HG03064 (cell line): ENCODE data around the gene TTBK1.

ENCODE experiments used
- ATAC-seq: cut with Tn5 transposase; IDR thresholded peaks from one replicate; pipeline ENCODE4 v1.9.1; 2021; ENCODE audit warnings: low read depth; ENCODE audit not compliant: unreplicated experiment

The TTBK1 gene

GRCh38 chr6:43269273-43270007, 26.2 kb downstream of the TTBK1 start:
- ATAC-seq: no peak

GRCh38 chr6:43271103-43271815, 28.0 kb downstream of the TTBK1 start:
- ATAC-seq: no peak

GRCh38 chr6:43271944-43272343, 28.7 kb downstream of the TTBK1 start:
- ATAC-seq: no peak

- no peak for ATAC-seq
Measured at GRCh38 chr6:43273707-43274106, 30.4 kb downstream of the TTBK1 start.

- ATAC-seq: no peak
Measured at GRCh38 chr6:43274127-43274915, 31.0 kb downstream of the TTBK1 start.

- ATAC-seq: no peak
Measured at GRCh38 chr6:43274916-43275597, 31.8 kb downstream of the TTBK1 start.

- no peak for ATAC-seq
Measured at GRCh38 chr6:43275801-43276576, 32.7 kb downstream of the TTBK1 start.

GRCh38 chr6:43276577-43277305, 33.5 kb downstream of the TTBK1 start:
- ATAC-seq: no peak

GRCh38 chr6:43277306-43277642, 34.0 kb downstream of the TTBK1 start:
- no peak for ATAC-seq

- no peak for ATAC-seq
Measured at GRCh38 chr6:43277643-43278523, 34.6 kb downstream of the TTBK1 start.

GRCh38 chr6:43278524-43279078, 35.3 kb downstream of the TTBK1 start:
- ATAC-seq: no peak

GRCh38 chr6:43280234-43280633, 37.0 kb downstream of the TTBK1 start:
- ATAC-seq: no peak

- ATAC-seq: no peak
Measured at GRCh38 chr6:43282060-43282459, 38.8 kb downstream of the TTBK1 start.

- ATAC-seq: no peak
Measured at GRCh38 chr6:43282636-43283513, 39.6 kb downstream of the TTBK1 start.

- ATAC-seq: no peak
Measured at GRCh38 chr6:43283514-43283901, 40.2 kb downstream of the TTBK1 start.

GRCh38 chr6:43283905-43284304, 40.6 kb downstream of the TTBK1 start:
- no peak for ATAC-seq
